ENCODE measurements around the gene GOT2.
"Not testable (repeated sequence)": the region's sequence is repeated elsewhere in the genome, so short reads cannot be mapped to it uniquely, and the experiment has no call there.

GOT2 gene

DNA sequence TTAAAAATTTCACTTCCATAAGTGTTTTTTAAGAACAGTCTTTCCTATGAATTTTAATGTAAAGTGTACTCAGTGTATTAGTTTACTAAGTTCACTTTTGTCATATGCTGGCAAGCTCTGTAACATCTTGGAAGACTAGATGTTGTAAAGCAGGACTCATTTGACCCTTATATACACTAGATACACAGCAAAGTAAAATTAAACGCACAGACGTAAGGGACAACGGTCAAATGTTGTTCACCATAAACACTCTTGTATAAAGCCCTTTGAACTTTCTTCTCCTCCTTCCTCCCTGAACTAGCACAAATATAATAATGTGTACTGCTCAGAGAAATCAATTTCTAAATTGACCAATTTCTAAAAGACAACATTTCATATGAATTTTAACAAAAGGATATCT, 7.0 kb upstream of the GOT2 start:
- no peaks in the 10 kb centered on the region for H3K4me1 ChIP-seq (ENCODE audit: control insufficient read depth in 5 of 5, insufficient read depth in 5 of 5, low read length in 5 of 5)
- H3K27me3 ChIP-seq (ENCODE audit: control insufficient read depth in 5 of 5, insufficient read depth in 4 of 5, low read length in 5 of 5), result peaks cover 0 to 5% (median 0%) of the 10 kb centered on the region in 5 donors
- H3K9me3 ChIP-seq (ENCODE audit: control insufficient read depth in 5 of 5, low read length in 5 of 5), result no peaks in the 10 kb centered on the region
- no peak overlapping the region for H3K9ac ChIP-seq (ENCODE audit: low read length in 5 of 5)
- H3K36me3 ChIP-seq (ENCODE audit: control insufficient read depth in 5 of 5, insufficient read depth in 5 of 5, low read length in 5 of 5), result no peaks in the 10 kb centered on the region
- no peak overlapping the region for H3K4me3 ChIP-seq (ENCODE audit: low read depth in 1 of 5, low read length in 5 of 5)
- no peak overlapping the region for H3K27ac ChIP-seq (ENCODE audit: low read depth, low read length)

GRCh38 chr16:58738672-58739296, 4.7 kb upstream of the GOT2 start:
- no peaks in the 10 kb centered on the region for H3K36me3 ChIP-seq (ENCODE audit: control insufficient read depth in 5 of 5, insufficient read depth in 5 of 5, low read length in 5 of 5)
- H3K27me3 ChIP-seq (ENCODE audit: control insufficient read depth in 5 of 5, insufficient read depth in 4 of 5, low read length in 5 of 5), result peaks cover 0 to 5% (median 0%) of the 10 kb centered on the region in 5 donors
- no peak overlapping the region for H3K9ac ChIP-seq (ENCODE audit: low read length in 5 of 5)
- H3K27ac ChIP-seq (ENCODE audit: low read depth, low read length), result no peak overlapping the region
- H3K9me3 ChIP-seq (ENCODE audit: control insufficient read depth in 5 of 5, low read length in 5 of 5), result no peaks in the 10 kb centered on the region
- H3K4me3 ChIP-seq (ENCODE audit: low read depth in 1 of 5, low read length in 5 of 5), result no peak overlapping the region
- peaks cover 0 to 8% (median 7%) of the 10 kb centered on the region in 5 donors for H3K4me1 ChIP-seq (ENCODE audit: control insufficient read depth in 5 of 5, insufficient read depth in 5 of 5, low read length in 5 of 5)

DNA sequence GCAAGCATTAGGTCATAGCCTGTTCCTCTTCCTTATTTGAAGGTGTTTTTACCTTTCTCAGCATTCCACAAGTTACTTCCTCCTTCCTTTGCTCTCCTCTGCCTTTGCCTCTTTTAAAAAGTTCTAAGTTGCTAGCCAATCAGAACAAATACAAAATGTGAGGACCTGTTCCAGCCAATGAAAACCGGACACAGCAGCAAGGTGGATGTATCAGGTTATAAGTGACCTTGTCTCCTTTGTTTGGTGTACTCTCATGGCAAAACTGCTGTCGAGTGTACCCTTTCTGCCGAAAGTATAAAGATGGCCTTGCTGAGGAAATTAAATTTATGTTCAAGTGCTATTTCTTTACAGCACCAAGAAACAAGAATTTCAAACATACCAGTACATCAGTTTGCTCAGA, 2.2 kb upstream of the GOT2 start:
- not testable (repeated sequence) for H3K36me3 ChIP-seq (ENCODE audit: control insufficient read depth in 5 of 5, insufficient read depth in 5 of 5, low read length in 5 of 5); H3K27ac ChIP-seq (ENCODE audit: low read depth, low read length); H3K9ac ChIP-seq (ENCODE audit: low read length in 5 of 5); H3K9me3 ChIP-seq (ENCODE audit: control insufficient read depth in 5 of 5, low read length in 5 of 5); H3K4me3 ChIP-seq (ENCODE audit: low read depth in 1 of 5, low read length in 5 of 5); H3K27me3 ChIP-seq (ENCODE audit: control insufficient read depth in 5 of 5, insufficient read depth in 4 of 5, low read length in 5 of 5)
- H3K4me1 ChIP-seq (ENCODE audit: control insufficient read depth in 5 of 5, insufficient read depth in 5 of 5, low read length in 5 of 5), result peaks cover 2 to 19% (median 17%) of the 10 kb centered on the region in 5 donors

- no peaks in the 10 kb centered on the region for H3K9me3 ChIP-seq (ENCODE audit: control insufficient read depth in 5 of 5, low read length in 5 of 5)
- H3K27ac ChIP-seq (ENCODE audit: low read depth, low read length), result no peak overlapping the region
- H3K4me1 ChIP-seq (ENCODE audit: control insufficient read depth in 5 of 5, insufficient read depth in 5 of 5, low read length in 5 of 5), result peaks cover 2 to 19% (median 17%) of the 10 kb centered on the region in 5 donors
- peak overlapping the region in 3 of 5 donors; percentile 87 to 95 (median 88) for H3K9ac ChIP-seq (ENCODE audit: low read length in 5 of 5)
- no peaks in the 10 kb centered on the region for H3K36me3 ChIP-seq (ENCODE audit: control insufficient read depth in 5 of 5, insufficient read depth in 5 of 5, low read length in 5 of 5)
- peaks cover 0 to 5% (median 0%) of the 10 kb centered on the region in 5 donors for H3K27me3 ChIP-seq (ENCODE audit: control insufficient read depth in 5 of 5, insufficient read depth in 4 of 5, low read length in 5 of 5)
- H3K4me3 ChIP-seq (ENCODE audit: low read depth in 1 of 5, low read length in 5 of 5), result peak overlapping the region; percentile 50 to 97 (median 94)
Observed at GRCh38 chr16:58734459-58734787, 307 bp upstream of the GOT2 start.

DNA sequence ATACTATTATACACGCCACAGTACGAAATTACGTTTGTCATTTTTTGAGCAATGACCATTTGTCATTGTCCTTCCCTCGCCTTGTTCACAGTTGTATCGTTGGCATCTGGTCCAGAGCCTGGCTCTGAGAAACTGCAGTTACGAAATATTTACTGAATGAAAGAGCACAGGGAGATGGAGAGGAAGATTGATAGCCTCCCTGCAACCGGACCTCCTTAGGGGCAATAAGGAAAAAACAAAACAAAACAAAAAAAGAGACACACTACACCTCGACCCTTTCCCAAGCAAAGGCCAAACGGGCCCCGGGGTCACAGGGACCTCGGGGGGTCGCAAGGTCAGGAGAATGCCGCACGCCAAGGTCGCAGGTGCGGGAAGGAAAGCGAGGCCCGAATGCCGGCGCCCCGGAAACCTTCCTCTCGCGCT, 857 bp downstream of the GOT2 start:
- no peaks in the 10 kb centered on the region for H3K9me3 ChIP-seq (ENCODE audit: control insufficient read depth in 5 of 5, low read length in 5 of 5)
- no peaks in the 10 kb centered on the region for H3K36me3 ChIP-seq (ENCODE audit: control insufficient read depth in 5 of 5, insufficient read depth in 5 of 5, low read length in 5 of 5)
- H3K4me3 ChIP-seq (ENCODE audit: low read depth in 1 of 5, low read length in 5 of 5), result peak overlapping the region; percentile 36 to 97 (median 94)
- H3K27me3 ChIP-seq (ENCODE audit: control insufficient read depth in 5 of 5, insufficient read depth in 4 of 5, low read length in 5 of 5), result peaks cover 0 to 2% (median 0%) of the 10 kb centered on the region in 5 donors
- no peak overlapping the region for H3K27ac ChIP-seq (ENCODE audit: low read depth, low read length)
- peaks cover 2 to 19% (median 17%) of the 10 kb centered on the region in 5 donors for H3K4me1 ChIP-seq (ENCODE audit: control insufficient read depth in 5 of 5, insufficient read depth in 5 of 5, low read length in 5 of 5)
- H3K9ac ChIP-seq (ENCODE audit: low read length in 5 of 5), result peak overlapping the region; percentile 0 to 95 (median 87)

GRCh38 chr16:58732545-58733247, 1.4 kb downstream of the GOT2 start:
- Histone ChIP-seq H3K36me3 (ENCODE audit: control insufficient read depth in 5 of 5, insufficient read depth in 5 of 5, low read length in 5 of 5) (no peaks in the 10 kb centered on the region), H3K9me3 (ENCODE audit: control insufficient read depth in 5 of 5, low read length in 5 of 5) (no peaks in the 10 kb centered on the region), H3K4me1 (ENCODE audit: control insufficient read depth in 5 of 5, insufficient read depth in 5 of 5, low read length in 5 of 5) (peaks cover 2 to 19% (median 17%) of the 10 kb centered on the region in 5 donors), H3K27me3 (ENCODE audit: control insufficient read depth in 5 of 5, insufficient read depth in 4 of 5, low read length in 5 of 5) (no peaks in the 10 kb centered on the region), H3K4me3 (ENCODE audit: low read depth in 1 of 5, low read length in 5 of 5) (peak overlapping the region in 4 of 5 donors; percentile 36 to 94 (median 88)), H3K9ac (ENCODE audit: low read length in 5 of 5) (peak overlapping the region in 3 of 5 donors; percentile 0 to 95 (median 87)), H3K27ac (ENCODE audit: low read depth, low read length) (no peak overlapping the region)

DNA sequence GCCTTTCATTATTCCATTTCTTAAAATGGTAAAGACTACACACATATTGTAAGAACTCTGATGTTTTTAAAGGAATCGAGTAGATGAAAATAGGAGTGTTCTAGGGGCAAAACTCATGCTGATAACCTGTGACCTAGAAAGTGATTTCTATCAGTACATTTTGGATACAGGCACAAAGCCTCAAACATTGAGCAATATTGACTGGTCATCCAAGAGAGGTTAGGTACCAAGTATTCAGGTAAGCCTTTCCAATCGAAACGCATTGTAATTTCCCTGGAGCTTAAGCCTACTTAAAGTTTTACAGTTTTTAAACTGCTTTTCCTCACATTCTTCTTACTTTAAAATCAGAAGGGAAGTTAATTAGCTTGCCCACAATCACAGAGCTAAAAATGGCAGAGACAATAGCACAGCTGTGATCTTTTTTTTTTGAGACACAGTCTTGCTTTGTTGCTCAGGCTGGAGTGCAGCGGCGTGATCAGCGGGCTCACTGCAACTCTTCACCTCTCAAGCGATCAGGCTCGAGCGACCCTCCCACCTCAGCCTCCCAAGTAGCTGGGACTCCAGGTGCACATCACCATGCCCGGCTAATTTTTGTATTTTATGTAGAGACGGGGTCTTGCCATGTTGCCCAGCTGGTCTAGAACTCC, 3.3 kb downstream of the GOT2 start:
- no peaks in the 10 kb centered on the region for H3K36me3 ChIP-seq (ENCODE audit: control insufficient read depth in 5 of 5, insufficient read depth in 5 of 5, low read length in 5 of 5)
- no peaks in the 10 kb centered on the region for H3K27me3 ChIP-seq (ENCODE audit: control insufficient read depth in 5 of 5, insufficient read depth in 4 of 5, low read length in 5 of 5)
- H3K9me3 ChIP-seq (ENCODE audit: control insufficient read depth in 5 of 5, low read length in 5 of 5), result no peaks in the 10 kb centered on the region
- H3K4me1 ChIP-seq (ENCODE audit: control insufficient read depth in 5 of 5, insufficient read depth in 5 of 5, low read length in 5 of 5), result peaks cover 2 to 19% (median 17%) of the 10 kb centered on the region in 5 donors
- no peak overlapping the region for H3K27ac ChIP-seq (ENCODE audit: low read depth, low read length)
- no peak overlapping the region for H3K9ac ChIP-seq (ENCODE audit: low read length in 5 of 5)
- no peak overlapping the region for H3K4me3 ChIP-seq (ENCODE audit: low read depth in 1 of 5, low read length in 5 of 5)

- H3K27me3 ChIP-seq (ENCODE audit: control insufficient read depth in 5 of 5, insufficient read depth in 4 of 5, low read length in 5 of 5), result no peaks in the 10 kb centered on the region
- H3K9me3 ChIP-seq (ENCODE audit: control insufficient read depth in 5 of 5, low read length in 5 of 5), result no peaks in the 10 kb centered on the region
- H3K4me3 ChIP-seq (ENCODE audit: low read depth in 1 of 5, low read length in 5 of 5), result no peak overlapping the region
- H3K4me1 ChIP-seq (ENCODE audit: control insufficient read depth in 5 of 5, insufficient read depth in 5 of 5, low read length in 5 of 5), result peaks cover 2 to 4% (median 3%) of the 10 kb centered on the region in 5 donors
- no peak overlapping the region for H3K27ac ChIP-seq (ENCODE audit: low read depth, low read length)
- H3K9ac ChIP-seq (ENCODE audit: low read length in 5 of 5), result no peak overlapping the region
- peaks cover 0 to 5% (median under 1%) of the 10 kb centered on the region in 5 donors for H3K36me3 ChIP-seq (ENCODE audit: control insufficient read depth in 5 of 5, insufficient read depth in 5 of 5, low read length in 5 of 5)
Observed at GRCh38 chr16:58727796-58728568, 6.1 kb downstream of the GOT2 start.

DNA sequence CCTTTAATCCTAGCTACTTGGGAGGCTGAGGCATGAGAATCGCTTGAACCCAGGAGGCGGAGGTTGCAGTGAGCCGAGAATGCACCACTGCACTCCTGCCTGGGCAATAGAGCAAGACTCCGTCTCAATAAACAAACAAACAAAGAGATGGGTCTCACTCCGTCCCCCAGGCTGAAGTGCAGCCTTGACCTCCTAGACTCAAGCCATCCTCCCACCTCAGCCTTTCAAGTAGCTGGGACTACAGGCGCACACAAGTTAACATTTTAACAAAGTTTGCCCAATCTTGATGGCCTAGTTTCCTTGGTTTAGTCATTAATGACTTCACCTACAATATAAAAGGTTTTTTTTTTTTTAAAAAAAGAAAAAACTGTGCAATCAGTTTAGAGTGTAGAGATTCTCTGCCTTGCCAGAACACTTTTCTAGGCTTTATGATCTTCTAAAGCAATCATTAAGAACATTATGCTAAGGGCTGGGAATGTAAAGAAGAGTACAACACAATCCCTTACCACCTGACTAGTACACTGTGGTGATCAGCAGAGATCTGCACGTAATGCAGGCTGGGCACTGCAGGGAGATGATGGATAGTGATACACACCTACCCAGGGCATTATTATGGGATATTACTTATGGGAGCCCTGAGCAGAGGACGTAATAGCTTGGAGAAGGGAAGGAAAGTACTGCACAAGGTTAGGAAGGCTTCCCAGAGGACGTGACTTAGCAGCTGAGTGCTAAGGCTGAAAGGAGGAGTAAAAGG, 6.9 kb downstream of the GOT2 start:
- no peaks in the 10 kb centered on the region for H3K27me3 ChIP-seq (ENCODE audit: control insufficient read depth in 5 of 5, insufficient read depth in 4 of 5, low read length in 5 of 5)
- peaks cover 4 to 9% (median 4%) of the 10 kb centered on the region in 5 donors for H3K36me3 ChIP-seq (ENCODE audit: control insufficient read depth in 5 of 5, insufficient read depth in 5 of 5, low read length in 5 of 5)
- H3K9me3 ChIP-seq (ENCODE audit: control insufficient read depth in 5 of 5, low read length in 5 of 5), result no peaks in the 10 kb centered on the region
- no peaks in the 10 kb centered on the region for H3K4me1 ChIP-seq (ENCODE audit: control insufficient read depth in 5 of 5, insufficient read depth in 5 of 5, low read length in 5 of 5)
- H3K4me3 ChIP-seq (ENCODE audit: low read depth in 1 of 5, low read length in 5 of 5), result no peak overlapping the region
- no peak overlapping the region for H3K27ac ChIP-seq (ENCODE audit: low read depth, low read length)
- no peak overlapping the region for H3K9ac ChIP-seq (ENCODE audit: low read length in 5 of 5)

Data from subcutaneous abdominal adipose tissue (tissue), 5 donors.